GM19372 (cell line): ENCODE measurements around the gene RTL10.

Experiments used
- ATAC-seq: cut with Tn5 transposase; IDR thresholded peaks from one replicate; pipeline ENCODE4 v1.9.1; 2021; ENCODE audit warnings: mild to moderate bottlenecking, low read depth, moderate library complexity; ENCODE audit not compliant: unreplicated experiment

Gene RTL10

DNA sequence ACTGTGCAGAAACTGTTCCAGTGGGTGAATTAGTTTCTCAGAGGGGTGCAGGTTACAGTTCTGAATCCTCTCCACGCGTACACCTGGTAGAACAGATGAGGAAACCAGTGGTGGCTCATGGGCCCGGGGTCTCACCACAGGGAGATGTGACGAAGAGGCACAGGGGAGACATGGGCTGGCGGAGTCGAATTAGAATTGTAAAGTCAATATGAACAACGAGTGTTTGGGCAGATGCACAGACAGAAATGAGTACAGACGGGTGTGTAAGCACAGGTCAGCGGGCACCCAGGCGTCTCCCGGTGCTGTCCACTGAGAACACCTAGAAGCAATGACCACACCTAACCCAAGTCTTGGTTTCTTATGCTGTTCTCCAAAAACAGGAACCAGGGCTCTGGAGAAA is 41.8 kb downstream of the RTL10 start:
- ATAC-seq, result no peak

DNA sequence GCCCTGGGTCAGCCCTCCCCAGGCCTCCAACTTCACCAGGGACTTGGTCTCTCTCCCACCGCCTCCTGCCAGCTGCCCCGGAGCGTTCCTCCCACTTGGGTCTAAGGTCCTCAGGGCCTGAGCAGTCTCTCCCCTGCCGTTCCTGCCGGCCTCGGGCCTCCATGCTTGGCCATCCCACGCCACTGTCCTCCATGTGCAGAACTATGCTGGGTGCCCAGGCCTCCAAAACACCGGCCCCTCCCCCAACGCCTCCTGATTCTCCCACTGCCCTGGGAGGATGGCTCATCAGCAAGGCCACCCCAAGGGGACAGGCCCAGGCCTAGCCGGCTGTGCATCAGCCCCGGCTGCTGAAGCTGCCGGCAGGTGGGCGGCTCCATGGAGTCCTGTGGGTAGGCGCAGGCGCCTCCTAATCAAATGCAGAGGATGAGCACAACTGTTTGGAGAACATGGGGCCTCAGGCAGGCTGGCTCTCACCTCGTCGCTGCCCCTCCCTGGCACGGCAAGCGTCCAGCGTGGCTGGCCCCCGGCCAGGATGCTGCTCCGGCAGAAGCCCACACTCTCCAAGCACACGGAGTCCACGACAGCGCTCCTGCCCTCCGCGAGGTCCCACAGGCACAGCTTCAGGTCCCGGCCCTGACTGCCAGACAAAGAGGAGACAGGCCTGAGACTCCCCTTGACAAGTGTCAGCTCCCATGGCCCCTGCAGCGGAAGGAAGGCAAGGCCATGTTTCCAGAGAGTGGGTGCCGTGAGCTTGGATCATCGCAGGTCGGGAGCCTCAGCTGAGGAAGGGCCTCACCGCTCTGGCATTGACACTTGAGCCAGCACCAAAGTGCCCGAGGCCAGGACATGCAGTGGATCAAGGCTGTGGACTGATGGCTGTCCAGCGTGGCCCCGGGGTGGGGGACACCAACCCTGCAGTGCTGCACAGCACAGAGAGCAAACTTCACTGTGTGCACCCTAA is 42.6 kb downstream of the RTL10 start:
- no peak for ATAC-seq

DNA sequence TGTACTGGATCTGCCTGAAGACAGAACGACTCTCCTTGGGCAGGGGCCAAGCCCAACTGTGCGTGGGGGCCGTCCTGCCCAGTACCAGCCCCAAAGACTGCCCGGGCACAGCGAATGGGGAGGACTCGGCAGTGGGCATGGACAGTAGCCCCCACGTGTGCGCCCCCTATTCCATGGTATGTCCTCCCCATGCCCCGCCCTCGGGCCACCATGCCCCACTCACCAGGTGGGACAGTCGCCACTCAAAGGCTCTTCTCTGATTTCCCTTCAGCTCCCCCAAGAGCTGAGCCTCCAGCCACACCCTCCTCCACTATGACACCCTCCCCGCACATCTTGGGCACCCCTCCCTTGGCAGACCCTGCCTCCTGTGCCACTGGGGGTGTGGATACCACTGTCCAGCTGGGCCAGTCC is 43.5 kb downstream of the RTL10 start:
- ATAC-seq, result no peak

DNA sequence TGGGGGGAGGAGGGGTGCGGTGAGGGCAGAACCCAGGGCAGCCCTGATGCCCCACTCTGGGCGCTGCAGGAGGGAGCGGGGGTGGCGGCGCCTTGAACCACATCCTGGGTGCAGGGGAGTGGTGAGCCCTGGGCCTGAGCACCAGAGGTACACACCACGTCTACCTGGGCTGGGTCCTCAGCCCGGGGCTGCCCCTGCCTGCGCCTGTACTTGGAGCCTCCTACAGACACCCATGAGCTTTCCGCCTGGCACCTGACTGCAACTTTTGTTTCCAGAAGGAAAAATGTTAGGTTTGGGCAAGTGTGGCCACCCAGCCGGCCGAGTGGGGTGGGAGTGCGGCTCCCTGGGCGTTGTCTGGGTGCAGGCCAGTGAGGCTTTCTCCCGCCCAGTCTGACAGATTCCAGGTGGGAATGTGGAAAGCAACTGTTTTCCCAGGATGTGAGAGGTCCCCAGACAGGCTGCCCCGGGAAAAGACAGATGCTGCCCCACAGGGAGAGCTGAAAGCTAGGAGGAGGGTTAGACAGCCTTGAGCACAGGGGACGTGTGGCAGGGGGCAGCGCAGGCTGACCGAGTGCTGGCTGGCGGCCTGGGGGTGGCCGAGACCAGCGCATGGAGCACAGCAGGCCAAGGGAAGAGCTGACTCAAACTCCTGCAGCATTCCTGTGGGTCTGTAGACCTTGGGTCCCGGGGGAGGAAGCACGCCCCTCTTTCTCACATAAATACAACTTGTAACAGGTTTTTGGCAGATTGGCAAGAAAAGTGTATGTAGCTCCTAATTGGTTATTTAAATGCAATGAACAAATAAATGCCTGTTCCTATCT is 44.1 kb downstream of the RTL10 start:
- ATAC-seq, result no peak

DNA sequence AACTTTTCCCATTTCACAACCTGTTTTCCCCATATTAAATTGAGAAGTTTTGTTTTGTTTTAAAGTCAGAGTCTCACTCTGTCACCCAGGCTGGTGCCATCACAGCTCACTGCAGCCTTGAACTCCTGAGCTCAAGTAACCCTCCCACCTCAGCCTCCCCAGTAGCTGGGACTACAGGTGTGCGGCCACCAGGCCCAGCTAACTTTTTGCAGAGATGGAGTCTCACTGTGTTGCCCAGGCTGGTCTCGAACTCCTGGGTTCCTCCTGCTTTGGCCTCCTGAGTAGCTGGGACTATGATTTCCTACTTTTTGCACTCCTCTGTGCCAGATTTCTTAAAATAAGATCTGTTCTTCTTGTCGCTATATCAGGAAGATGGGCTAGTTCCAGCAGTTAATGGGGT is 44.9 kb downstream of the RTL10 start:
- no peak for ATAC-seq

DNA sequence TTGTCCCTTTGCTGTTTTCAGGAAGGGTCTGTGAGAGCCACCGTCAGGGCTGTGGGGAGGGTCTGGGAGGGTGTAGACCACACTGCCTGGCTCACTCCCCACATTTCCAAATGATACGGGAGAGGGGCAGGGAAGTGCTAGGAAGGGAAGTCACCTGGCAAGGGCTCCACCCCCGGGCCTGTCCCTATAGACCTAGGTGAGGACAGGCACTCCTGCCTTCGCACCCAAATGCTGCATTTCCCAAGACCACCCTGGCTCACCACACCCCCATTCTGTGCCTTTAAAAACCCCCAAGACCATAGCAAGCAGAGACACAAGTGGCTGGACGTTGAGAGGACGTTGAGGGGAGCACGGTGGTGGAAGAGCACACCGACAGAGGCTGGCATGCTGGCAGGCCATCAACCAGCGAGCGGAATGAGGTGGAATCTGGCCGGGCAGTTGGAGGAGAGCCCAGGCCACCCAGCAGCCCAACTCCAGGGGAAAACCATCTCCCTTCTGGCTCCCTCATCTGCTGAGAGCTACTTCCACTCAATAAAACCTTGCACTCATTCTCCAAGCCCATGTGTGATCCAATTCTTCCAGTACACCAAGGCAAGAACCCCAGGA is 45.7 kb downstream of the RTL10 start:
- no peak for ATAC-seq

DNA sequence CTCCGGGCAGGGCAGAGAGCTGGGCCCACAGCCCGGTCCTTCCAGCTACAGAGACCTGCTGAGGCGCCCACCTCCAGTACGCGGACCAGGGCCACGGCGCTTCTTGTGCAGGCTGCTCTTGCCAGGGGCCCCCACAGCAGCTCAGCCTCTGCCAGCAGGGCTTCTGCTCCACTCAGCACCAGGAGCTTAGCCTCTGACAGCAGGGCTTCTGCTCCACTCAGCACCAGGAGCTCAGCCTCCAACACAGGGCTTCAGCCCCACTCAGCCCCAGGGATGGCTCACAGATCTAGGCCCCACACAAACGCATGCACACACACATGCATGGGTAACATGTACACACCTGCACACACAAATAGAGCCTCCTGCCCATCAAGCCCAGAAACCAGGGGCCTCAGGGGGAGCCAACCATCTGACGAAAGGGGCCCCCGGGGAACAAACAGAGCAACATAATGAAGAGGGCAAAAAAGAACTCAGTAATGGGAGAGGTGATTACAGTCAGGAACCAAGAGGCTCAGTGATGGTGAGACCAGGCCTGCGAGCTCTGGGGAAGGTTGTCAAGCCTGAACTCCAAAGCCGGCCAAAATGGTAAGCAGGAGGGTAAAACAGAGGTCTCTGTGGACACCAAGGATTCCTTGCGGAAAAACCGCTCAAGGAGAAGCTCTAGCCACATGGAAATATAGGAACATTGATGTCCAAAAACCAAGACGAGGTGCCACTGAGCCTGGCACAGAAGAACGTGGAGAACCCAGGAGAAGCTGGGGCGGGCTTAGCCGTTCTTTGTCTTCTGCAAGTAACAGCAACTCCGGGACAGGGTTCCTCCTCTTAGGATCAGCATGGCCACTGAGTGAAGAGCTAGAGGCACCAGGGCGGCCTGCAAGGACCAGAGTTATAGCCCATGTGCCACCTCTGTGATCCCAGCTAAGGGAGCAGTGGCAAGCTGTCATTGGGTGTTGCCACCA is 46.5 kb downstream of the RTL10 start:
- ATAC-seq, result no peak

DNA sequence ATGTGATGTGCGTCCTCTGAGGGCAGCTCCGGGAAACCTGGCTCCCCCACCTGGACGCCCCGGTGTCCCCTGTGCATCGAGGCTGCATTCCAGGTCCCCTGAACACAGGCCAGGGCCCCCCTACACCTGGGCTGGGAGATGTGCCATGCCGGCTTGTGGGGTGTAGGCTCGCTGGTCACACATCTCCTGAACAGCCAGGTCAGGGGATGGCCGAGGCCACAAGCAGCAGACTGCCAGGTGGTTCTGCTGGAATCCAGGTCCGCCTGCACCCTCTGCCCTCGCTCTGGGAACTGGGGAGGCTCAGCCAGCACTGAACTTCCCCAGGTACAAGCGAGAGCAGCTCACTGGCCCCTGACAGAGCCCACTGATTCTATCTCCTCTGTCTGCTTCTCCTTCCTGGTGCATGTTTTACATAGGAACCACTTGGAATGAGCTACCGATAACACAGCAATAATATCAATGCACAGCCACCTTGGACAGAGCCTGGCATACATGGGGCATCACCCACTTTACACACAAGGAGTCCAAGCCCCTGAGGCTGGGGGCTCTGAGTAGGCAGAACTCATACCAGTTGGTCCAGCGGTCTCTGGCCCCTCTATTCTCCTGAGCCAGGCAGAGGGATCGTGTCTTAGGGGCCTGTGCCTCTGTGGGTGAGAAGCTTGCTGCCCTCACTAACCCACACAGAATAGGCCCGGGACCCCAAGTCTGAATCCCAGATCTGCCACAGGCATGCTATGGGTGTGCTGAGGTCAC is 47.3 kb downstream of the RTL10 start:
- ATAC-seq, result no peak

DNA sequence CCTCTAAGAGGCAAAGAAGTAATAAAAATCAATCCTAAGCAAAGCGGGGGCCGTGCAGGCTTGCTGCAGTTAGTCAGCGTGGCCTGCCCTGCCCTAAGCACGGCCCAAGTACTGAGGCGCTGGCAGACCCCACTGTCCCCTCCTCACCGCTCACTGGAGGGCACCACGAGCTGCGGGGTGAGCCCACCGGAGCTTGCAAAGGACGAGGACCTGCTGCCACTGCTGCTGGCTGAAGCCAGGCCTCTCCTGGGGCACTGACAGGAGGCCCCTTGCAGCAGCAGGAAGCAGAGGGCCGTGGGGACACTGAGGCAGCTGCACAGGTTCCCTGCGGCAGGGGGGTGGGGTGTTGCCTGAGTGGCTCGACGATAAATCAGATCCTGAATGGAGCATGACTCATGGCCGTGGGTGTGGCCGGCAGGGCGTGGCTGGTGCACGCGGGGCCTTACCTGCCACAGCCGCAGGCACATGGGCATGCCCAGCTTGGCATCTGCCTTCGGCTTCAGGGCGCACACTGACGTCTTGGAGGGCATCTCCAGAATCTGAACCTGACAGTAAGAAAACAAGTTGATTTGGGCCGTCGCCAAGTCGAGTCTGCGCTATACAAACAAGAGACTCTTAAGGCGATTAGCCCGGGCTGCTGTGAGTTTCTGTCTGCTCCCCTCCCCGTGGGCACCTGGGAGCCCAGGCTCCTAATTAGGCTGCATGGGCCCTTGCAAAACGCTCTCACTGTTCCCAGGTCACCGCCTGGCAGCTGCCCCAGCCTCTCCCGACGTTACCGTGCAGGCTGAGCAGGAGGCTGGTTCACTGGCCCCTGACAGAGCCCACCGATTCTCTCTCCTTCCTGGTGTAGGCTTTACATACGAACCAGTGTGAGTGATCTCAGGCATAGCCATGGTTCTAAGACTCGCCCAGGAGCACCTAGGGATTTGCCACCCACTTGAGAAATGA is 48.2 kb downstream of the RTL10 start:
- ATAC-seq, result no peak

DNA sequence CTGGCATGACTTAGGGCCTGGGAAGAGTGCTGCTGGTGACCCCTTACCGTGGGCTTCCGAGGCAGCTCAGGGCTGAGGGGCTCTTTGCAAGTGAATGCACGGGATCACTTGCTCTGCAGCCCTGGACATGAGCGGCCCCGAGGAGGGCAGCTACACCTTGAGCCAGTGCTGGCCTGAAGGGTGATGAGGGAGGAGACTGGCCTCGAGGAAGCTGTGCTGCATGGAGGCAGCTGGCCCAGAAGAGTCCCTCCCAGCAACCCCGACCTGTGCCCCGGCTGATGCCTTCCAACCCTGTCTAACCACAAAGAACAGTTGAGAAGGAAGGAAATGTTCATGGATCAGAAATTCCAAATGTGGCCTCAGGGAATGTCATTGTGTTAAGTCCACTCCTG is 48.9 kb downstream of the RTL10 start:
- no peak for ATAC-seq
